Hepatocyte (in vitro differentiated cells): ENCODE results near the gene OAF.

Source experiments
- CTCF ChIP-seq: fragments of 200-600 bp; sonication (generic); IDR thresholded peaks from 2 replicates; pipeline ENCODE4 v1.5.1; 2016; ENCODE audit warnings: antibody characterized with exemption, mild to moderate bottlenecking; ENCODE audit not compliant: poor library complexity
- EZH2 ChIP-seq: fragments of 200-600 bp; sonication (generic); IDR thresholded peaks from 2 replicates; pipeline ENCODE4 v1.6.1; 2016; ENCODE audit warnings: antibody characterized with exemption, mild to moderate bottlenecking, borderline replicate concordance
- EZH2phosphoT487 ChIP-seq: fragments of 200-600 bp; sonication (generic); IDR thresholded peaks from one replicate; pipeline ENCODE4 v1.6.1; 2018; ENCODE audit warnings: antibody characterized with exemption, mild to moderate bottlenecking, low read depth, moderate library complexity; ENCODE audit not compliant: unreplicated experiment, severe bottlenecking

GRCh38 chr11:120203626-120204025, 7.2 kb upstream of the OAF start:
- no peak for TF ChIP-seq CTCF
- TF ChIP-seq EZH2phosphoT487: no peak
- no peak for TF ChIP-seq EZH2
